GM21515 (cell line): ENCODE measurements around the gene SLC66A2.

ENCODE experiments used
- ATAC-seq: cut with Tn5 transposase; IDR thresholded peaks from one replicate; pipeline ENCODE4 v1.9.1; 2021; ENCODE audit not compliant: unreplicated experiment

The SLC66A2 gene

GRCh38 chr18:79952456-79952995, 1.1 kb upstream of the SLC66A2 start:
- ATAC-seq: no peak

- peak; percentile 33 for ATAC-seq
Observed at GRCh38 chr18:79950515-79951341, 725 bp downstream of the SLC66A2 start.

- no peak for ATAC-seq
Observed at GRCh38 chr18:79949697-79950487, 1.6 kb downstream of the SLC66A2 start.

GRCh38 chr18:79948719-79949411, 2.6 kb downstream of the SLC66A2 start:
- no peak for ATAC-seq

- no peak for ATAC-seq
Observed at GRCh38 chr18:79947881-79948610, 3.4 kb downstream of the SLC66A2 start.

GRCh38 chr18:79947054-79947755, 4.2 kb downstream of the SLC66A2 start:
- no peak for ATAC-seq

- no peak for ATAC-seq
Observed at GRCh38 chr18:79945118-79946042, 6.1 kb downstream of the SLC66A2 start.

- ATAC-seq: no peak
Observed at GRCh38 chr18:79944746-79945117, 6.7 kb downstream of the SLC66A2 start.

- ATAC-seq: peak; percentile 42
Observed at GRCh38 chr18:79944126-79944731, 7.2 kb downstream of the SLC66A2 start.

- no peak for ATAC-seq
Observed at GRCh38 chr18:79943608-79944125, 7.8 kb downstream of the SLC66A2 start.

- no peak for ATAC-seq
Observed at GRCh38 chr18:79942786-79943607, 8.5 kb downstream of the SLC66A2 start.

- no peak for ATAC-seq
Observed at GRCh38 chr18:79942211-79942610, 9.2 kb downstream of the SLC66A2 start.

GRCh38 chr18:79941473-79942119, 9.9 kb downstream of the SLC66A2 start:
- no peak for ATAC-seq

GRCh38 chr18:79940814-79941472, 10.5 kb downstream of the SLC66A2 start:
- no peak for ATAC-seq

GRCh38 chr18:79940126-79940813, 11.2 kb downstream of the SLC66A2 start:
- no peak for ATAC-seq

- no peak for ATAC-seq
Observed at GRCh38 chr18:79939096-79939495, 12.4 kb downstream of the SLC66A2 start.
